ENCODE results near the gene CACNG8.

The CACNG8 gene

DNA sequence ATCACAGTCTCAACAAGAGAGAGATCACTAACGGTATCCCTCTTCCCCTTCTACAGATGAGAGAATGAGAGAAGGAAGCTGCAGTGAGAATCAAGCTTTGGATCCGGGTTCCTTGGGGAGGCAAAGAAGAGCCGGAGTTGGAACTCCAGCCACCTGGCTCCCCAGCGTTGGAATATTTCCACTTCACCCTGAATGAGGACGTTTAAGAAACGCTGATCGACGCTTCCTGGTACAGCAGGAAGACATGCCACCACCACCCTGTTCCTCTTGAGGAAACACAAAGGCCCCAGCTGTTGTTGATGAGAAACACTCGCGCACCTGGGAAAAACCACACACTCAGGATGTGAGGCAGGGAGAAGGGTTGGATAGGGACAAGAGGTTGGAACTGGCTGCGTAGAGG is 11.3 kb upstream of the CACNG8 start:
- TF ChIP-seq, protein P1, sequence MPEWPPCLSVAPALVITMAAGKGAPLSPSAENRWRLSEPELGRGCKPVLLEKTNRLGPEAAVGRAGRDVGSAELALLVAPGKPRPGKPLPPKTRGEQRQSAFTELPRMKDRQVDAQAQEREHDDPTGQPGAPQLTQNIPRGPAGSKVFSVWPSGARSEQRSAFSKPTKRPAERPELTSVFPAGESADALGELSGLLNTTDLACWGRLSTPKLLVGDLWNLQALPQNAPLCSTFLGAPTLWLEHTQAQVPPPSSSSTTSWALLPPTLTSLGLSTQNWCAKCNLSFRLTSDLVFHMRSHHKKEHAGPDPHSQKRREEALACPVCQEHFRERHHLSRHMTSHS (tag by site-specific recombination; IDR thresholded peaks at IDR 0.05), result no peak
- TF ChIP-seq, protein P2, sequence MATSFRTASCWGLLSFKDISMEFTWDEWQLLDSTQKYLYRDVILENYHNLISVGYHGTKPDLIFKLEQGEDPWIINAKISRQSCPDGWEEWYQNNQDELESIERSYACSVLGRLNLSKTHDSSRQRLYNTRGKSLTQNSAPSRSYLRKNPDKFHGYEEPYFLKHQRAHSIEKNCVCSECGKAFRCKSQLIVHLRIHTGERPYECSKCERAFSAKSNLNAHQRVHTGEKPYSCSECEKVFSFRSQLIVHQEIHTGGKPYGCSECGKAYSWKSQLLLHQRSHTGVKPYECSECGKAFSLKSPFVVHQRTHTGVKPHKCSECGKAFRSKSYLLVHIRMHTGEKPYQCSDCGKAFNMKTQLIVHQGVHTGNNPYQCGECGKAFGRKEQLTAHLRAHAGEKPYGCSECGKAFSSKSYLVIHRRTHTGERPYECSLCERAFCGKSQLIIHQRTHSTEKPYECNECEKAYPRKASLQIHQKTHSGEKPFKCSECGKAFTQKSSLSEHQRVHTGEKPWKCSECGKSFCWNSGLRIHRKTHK (tag by site-specific recombination; IDR thresholded peaks at IDR 0.05), result no peak
- TF ChIP-seq SCRT1 (tag by site-specific recombination; IDR thresholded peaks at IDR 0.05; ENCODE audit: borderline replicate concordance), result no peak
- no peak for TF ChIP-seq ZNF776 (tag by site-specific recombination; IDR thresholded peaks at IDR 0.05; ENCODE audit: borderline replicate concordance)
- no peak for TF ChIP-seq ZNF24 (tag by site-specific recombination; IDR thresholded peaks at IDR 0.05)
- H3K27ac ChIP-seq (ENCODE audit: extremely low read depth, low read depth, low read length), result no peak overlapping the region
- POLR2A ChIA-PET, result no interaction called here

DNA sequence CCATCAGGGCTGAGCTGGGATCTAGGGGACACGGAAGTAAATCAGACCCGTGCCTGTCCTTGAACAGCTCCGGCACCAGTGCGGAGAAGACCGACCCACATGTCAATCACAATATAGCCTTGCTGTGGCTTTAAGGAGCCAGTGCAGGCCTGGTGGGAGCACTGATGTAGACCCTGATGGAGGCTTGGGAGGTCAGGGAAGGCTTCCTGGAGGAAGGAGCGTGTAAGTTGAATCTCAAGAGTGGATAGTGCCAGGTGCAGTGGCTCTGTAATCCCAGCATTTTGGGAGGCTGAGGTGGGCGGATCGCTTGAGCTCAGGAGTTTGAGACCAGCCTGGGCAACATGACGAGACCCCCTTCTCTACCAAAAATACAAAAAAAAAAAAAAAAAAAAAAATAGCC is 10.8 kb upstream of the CACNG8 start:
- H3K36me3 ChIP-seq (ENCODE audit: control insufficient read depth in 2 of 2, insufficient read depth in 1 of 2, low read length in 2 of 2), result no peaks in the 10 kb centered on the region
- ChIA-PET POLR2A (no interaction called here), CTCF (interaction anchor here (0.6 to 1.8 kb wide), 5 partner anchors 10 to 159 kb away, joined by 4 to 6 read pairs (median 5); no protein-coding TSS in a partner anchor)
- no peak overlapping the region for H3K27ac ChIP-seq (ENCODE audit: extremely low read depth, low read depth, low read length)
- no peak overlapping the region for H3K4me3 ChIP-seq (ENCODE audit: low read depth, low read length)
- no peaks in the 10 kb centered on the region for H3K9me3 ChIP-seq (ENCODE audit: control insufficient read depth, insufficient read depth, low read depth, low read length)
- H3K4me1 ChIP-seq (ENCODE audit: control insufficient read depth, insufficient read depth, low read length), result no peaks in the 10 kb centered on the region
- TF ChIP-seq ZNF791 (tag by site-specific recombination; IDR thresholded peaks at IDR 0.05) (no peak), ZNF560 (tag by site-specific recombination; IDR thresholded peaks at IDR 0.05; ENCODE audit: borderline replicate concordance) (no peak), HIC1 (tag by site-specific recombination; IDR thresholded peaks at IDR 0.05) (no peak), ZNF776 (tag by site-specific recombination; IDR thresholded peaks at IDR 0.05; ENCODE audit: borderline replicate concordance) (no peak), YY2 (tag by site-specific recombination; IDR thresholded peaks at IDR 0.05) (no peak), ZNF19 (tag by site-specific recombination; IDR thresholded peaks at IDR 0.05; ENCODE audit: low read depth) (no peak), ZNF280C (tag by site-specific recombination; IDR thresholded peaks at IDR 0.05) (no peak), ZBTB11 (tag by site-specific recombination; conservative IDR thresholded peaks at IDR 0.05; ENCODE audit: low read depth) (no peak), HOXA7 (CRISPR knock-in tag; IDR thresholded peaks at IDR 0.05; ENCODE audit: borderline replicate concordance) (no peak), REPIN1 (tag by site-specific recombination; IDR thresholded peaks at IDR 0.05; ENCODE audit: low read depth) (no peak), KLF7 (tag by site-specific recombination; IDR thresholded peaks at IDR 0.05; ENCODE audit: borderline replicate concordance) (no peak), HOXD13 (CRISPR knock-in tag; IDR thresholded peaks at IDR 0.05; ENCODE audit: borderline replicate concordance) (no peak), ZNF398 (tag by site-specific recombination; IDR thresholded peaks at IDR 0.05) (no peak)
- TF ChIP-seq, protein P3, sequence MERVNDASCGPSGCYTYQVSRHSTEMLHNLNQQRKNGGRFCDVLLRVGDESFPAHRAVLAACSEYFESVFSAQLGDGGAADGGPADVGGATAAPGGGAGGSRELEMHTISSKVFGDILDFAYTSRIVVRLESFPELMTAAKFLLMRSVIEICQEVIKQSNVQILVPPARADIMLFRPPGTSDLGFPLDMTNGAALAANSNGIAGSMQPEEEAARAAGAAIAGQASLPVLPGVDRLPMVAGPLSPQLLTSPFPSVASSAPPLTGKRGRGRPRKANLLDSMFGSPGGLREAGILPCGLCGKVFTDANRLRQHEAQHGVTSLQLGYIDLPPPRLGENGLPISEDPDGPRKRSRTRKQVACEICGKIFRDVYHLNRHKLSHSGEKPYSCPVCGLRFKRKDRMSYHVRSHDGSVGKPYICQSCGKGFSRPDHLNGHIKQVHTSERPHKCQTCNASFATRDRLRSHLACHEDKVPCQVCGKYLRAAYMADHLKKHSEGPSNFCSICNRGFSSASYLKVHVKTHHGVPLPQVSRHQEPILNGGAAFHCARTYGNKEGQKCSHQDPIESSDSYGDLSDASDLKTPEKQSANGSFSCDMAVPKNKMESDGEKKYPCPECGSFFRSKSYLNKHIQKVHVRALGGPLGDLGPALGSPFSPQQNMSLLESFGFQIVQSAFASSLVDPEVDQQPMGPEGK (tag by site-specific recombination; IDR thresholded peaks at IDR 0.05), result no peak

More for the DNA sequence above, 11.3 kb upstream of the CACNG8 start:
- Histone ChIP-seq H3K4me3 (ENCODE audit: low read depth, low read length) (no peak overlapping the region), H3K36me3 (ENCODE audit: control insufficient read depth in 2 of 2, insufficient read depth in 1 of 2, low read length in 2 of 2) (no peaks in the 10 kb centered on the region), H3K4me1 (ENCODE audit: control insufficient read depth, insufficient read depth, low read length) (no peaks in the 10 kb centered on the region), H3K9me3 (ENCODE audit: control insufficient read depth, insufficient read depth, low read depth, low read length) (no peaks in the 10 kb centered on the region)
- CTCF ChIA-PET, result interaction anchor here (0.6 to 1.8 kb wide), 6 partner anchors 9 to 158 kb away, joined by 3 to 6 read pairs (median 4); no protein-coding TSS in a partner anchor

All from HEK293 (cell line).